ENCODE measurements around the gene ZNF746.

DNA sequence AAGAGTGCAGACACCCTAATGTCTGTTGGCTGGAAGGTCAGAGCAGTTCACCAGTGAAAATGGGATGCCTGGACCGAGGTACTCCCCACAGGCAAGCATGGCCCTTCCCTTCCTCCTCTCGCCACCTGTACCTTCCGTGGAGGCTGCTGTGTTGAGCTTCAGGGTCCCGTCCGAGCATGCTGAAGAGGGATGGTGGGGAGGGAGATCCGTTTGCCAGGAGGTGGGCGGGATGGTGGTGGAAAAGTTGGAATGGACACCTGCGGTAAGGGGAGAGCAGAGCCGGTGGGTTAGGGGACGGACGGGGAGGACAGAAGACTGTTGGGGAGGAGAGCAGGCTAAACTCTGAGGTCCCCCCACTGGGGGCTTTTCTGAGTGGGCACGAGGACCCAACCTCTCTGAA lies 20.8 kb downstream of the ZNF746 start:
- TF ChIP-seq, protein P1, sequence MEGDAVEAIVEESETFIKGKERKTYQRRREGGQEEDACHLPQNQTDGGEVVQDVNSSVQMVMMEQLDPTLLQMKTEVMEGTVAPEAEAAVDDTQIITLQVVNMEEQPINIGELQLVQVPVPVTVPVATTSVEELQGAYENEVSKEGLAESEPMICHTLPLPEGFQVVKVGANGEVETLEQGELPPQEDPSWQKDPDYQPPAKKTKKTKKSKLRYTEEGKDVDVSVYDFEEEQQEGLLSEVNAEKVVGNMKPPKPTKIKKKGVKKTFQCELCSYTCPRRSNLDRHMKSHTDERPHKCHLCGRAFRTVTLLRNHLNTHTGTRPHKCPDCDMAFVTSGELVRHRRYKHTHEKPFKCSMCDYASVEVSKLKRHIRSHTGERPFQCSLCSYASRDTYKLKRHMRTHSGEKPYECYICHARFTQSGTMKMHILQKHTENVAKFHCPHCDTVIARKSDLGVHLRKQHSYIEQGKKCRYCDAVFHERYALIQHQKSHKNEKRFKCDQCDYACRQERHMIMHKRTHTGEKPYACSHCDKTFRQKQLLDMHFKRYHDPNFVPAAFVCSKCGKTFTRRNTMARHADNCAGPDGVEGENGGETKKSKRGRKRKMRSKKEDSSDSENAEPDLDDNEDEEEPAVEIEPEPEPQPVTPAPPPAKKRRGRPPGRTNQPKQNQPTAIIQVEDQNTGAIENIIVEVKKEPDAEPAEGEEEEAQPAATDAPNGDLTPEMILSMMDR (tag by site-specific recombination; IDR thresholded peaks at IDR 0.05) = no peak
- TF ChIP-seq ZBTB7A (tag by site-specific recombination; IDR thresholded peaks at IDR 0.05; ENCODE audit: low read depth) (no peak), ZNF660 (tag by site-specific recombination; IDR thresholded peaks at IDR 0.05) (no peak), MYNN (tag by site-specific recombination; IDR thresholded peaks at IDR 0.05; ENCODE audit: borderline replicate concordance) (no peak)
